Right lobe of liver (tissue), 6 donors: ENCODE data around the gene CCDC183. TPM values are rescaled to one million over a fixed set of nuclear protein-coding genes. Genes with fewer than 3 reads are reported as not detected.
"Not testable (repeated sequence)": the region's sequence is repeated elsewhere in the genome, so short reads cannot be mapped to it uniquely, and the experiment has no call there.

Experiments used
- ATAC-seq, 4 donors: fragments of 200-7000 bp; cut with Tn5 transposase; one replicate each; pipeline ENCODE4 v1.9.1; 2020; ENCODE audit warnings: mild to moderate bottlenecking in 4 of 4, moderate library complexity in 4 of 4
- DNase-seq, 3 donors: peaks; one replicate each; pipeline ENCODE4 v3.0.0-alpha.2; 2020
- H3K27ac ChIP-seq, 3 donors: fragments of 200-600 bp; one replicate each; pipeline ENCODE4 v1.8.0; 2022
- H3K27me3 ChIP-seq, 2 donors: fragments of 200-600 bp; one replicate each; pipeline ENCODE4 v1.8.0; 2022
- H3K36me3 ChIP-seq, 4 donors: fragments of 200-600 bp; sonication (generic) in 1 of 4; one replicate each; pipeline versions ENCODE4 v1.5.1 to v1.8.0; 2017 to 2022; ENCODE audit warnings: control low read depth in 1 of 4
- H3K4me1 ChIP-seq, 4 donors: fragments of 200-600 bp; sonication (generic) in 1 of 4; one replicate each; pipeline versions ENCODE4 v1.5.1 to v1.8.0; 2017 to 2022; ENCODE audit warnings: control low read depth in 1 of 4
- H3K4me3 ChIP-seq, 3 donors: fragments of 200-600 bp; one replicate each; pipeline ENCODE4 v1.8.0; 2022
- H3K9me3 ChIP-seq, 4 donors: fragments of 200-600 bp; sonication (generic) in 1 of 4; one replicate each; pipeline versions ENCODE4 v1.5.1 to v1.8.0; 2017 to 2022; ENCODE audit warnings: control low read depth in 1 of 4
- CTCF ChIP-seq, 4 donors: fragments of 200-600 bp in 3 of 4; fragments of 450-650 bp in 1 of 4; IDR thresholded peaks; one replicate each; pipeline versions ENCODE4 v1.5.1 to v1.8.0; 2016 to 2022; ENCODE audit warnings: antibody characterized with exemption in 4 of 4, mild to moderate bottlenecking in 2 of 4
- POLR2A ChIP-seq: fragments of 450-650 bp; IDR thresholded peaks from one replicate; pipeline ENCODE4 v1.6.1; 2017; ENCODE audit warnings: antibody characterized with exemption, mild to moderate bottlenecking
- WGBS: methylation state at CpG from one replicate; pipeline ENCODE4 v1.1.6; 2018; ENCODE audit warnings: low coverage, low lambda C conversion rate; ENCODE audit not compliant: insufficient coverage; ENCODE audit errors: missing lambda C conversion rate; 5-methylcytosine and 5-hydroxymethylcytosine counted together
- intact Hi-C, 2 donors: fragments of 100-400 bp; cut with DNase I; formaldehyde crosslinking; loops; one replicate each; pipeline versions ENCODE4 v1.11.2 to v1.14.1; 2022
- total RNA-seq, 6 experiments: library from RNA; depleted of rRNA in 2 of 6; stranded (reverse); fragments of >200 nt in 2 of 6; fragmentation: NEBNext Ultra II Directional in 3 of 6; extraction: Animal tissue kit (Norgen Biotek cat#: 25700) in 3 of 6; gene quantifications; one replicate each; pipeline versions ENCODE4 v1.1.0 to v1.2.4, GENCODE V29; 2016 to 2023
- donor health status: DM: no; HTN: yes; CAD: no.
- donor health status: DM: no; HTN: no; CAD: no.
- donor health status: DM: no; HTN: no; CAD: no.
- donor health status: DM: no; HTN: yes; CAD: no.
- donor health status: DM: no; HTN: yes; CAD: no.

CCDC183 gene
- total RNA-seq, 6 experiments from 2014 or later, result 0.43 to 1.2 (median 0.74) TPM; not detected in 1

- H3K4me1 ChIP-seq, result no peaks in the 10 kb centered on the region
- H3K4me3 ChIP-seq, result no peak overlapping the region
- no peak overlapping the region for H3K27ac ChIP-seq
- H3K36me3 ChIP-seq, result no peaks in the 10 kb centered on the region
- no peaks in the 10 kb centered on the region for H3K9me3 ChIP-seq
- H3K27me3 ChIP-seq, result no peaks in the 10 kb centered on the region
- TF ChIP-seq CTCF (IDR thresholded peaks at IDR 0.05) (no peak), POLR2A (no peak)
- DNase-seq (no peak), ATAC-seq (no peak)
- WGBS, result 55% methylated on average over 3 of the region's 27 CpGs
- intact Hi-C loops, result no loop called here
Observed at GRCh38 chr9:136759436-136760325, 36.5 kb upstream of the CCDC183 start.

GRCh38 chr9:136760424-136760823, 35.7 kb upstream of the CCDC183 start:
- TF ChIP-seq POLR2A (no peak), CTCF (IDR thresholded peaks at IDR 0.05) (no peak)
- DNase-seq, result peak in 1 of 3 donors; percentile 55
- no CpG with 5 or more reads among the region's 25 CpGs for WGBS

GRCh38 chr9:136760834-136761544, 35.1 kb upstream of the CCDC183 start:
- H3K27me3 ChIP-seq, H3K36me3 ChIP-seq, H3K4me3 ChIP-seq, H3K4me1 ChIP-seq, H3K27ac ChIP-seq, intact Hi-C loops, H3K9me3 ChIP-seq: not testable (repeated sequence)
- peak in 2 of 3 donors; percentile 58 to 67 for DNase-seq
- peak in 3 of 4 donors; percentile 39 to 48 (median 46) for TF ChIP-seq CTCF (IDR thresholded peaks at IDR 0.05)
- ATAC-seq, result peak; percentile 47 to 68 (median 63)
- 45% methylated on average over 13 of the region's 22 CpGs for WGBS

More at GRCh38 chr9:136760424-136760823, 35.7 kb upstream of the CCDC183 start:
- Histone ChIP-seq H3K4me3 (no peak overlapping the region), H3K9me3 (no peaks in the 10 kb centered on the region), H3K4me1 (no peaks in the 10 kb centered on the region), H3K27ac (no peak overlapping the region), H3K27me3 (no peaks in the 10 kb centered on the region), H3K36me3 (no peaks in the 10 kb centered on the region)
- intact Hi-C loops, result no loop called here
- ATAC-seq, result no peak

- Histone ChIP-seq H3K9me3 (no peaks in the 10 kb centered on the region), H3K27me3 (no peaks in the 10 kb centered on the region), H3K36me3 (no peaks in the 10 kb centered on the region), H3K4me3 (no peak overlapping the region), H3K27ac (no peak overlapping the region), H3K4me1 (no peaks in the 10 kb centered on the region)
- ATAC-seq (no peak), DNase-seq (no peak)
- no peak for TF ChIP-seq CTCF (IDR thresholded peaks at IDR 0.05)
- TF ChIP-seq POLR2A, result no peak
- intact Hi-C loops, result no loop called here
- 73% methylated on average over 3 of the region's 13 CpGs for whole genome bisulfite sequencing
Observed at GRCh38 chr9:136761545-136761981, 34.6 kb upstream of the CCDC183 start.
